D341Med (cell line): ENCODE measurements around the gene OR5K4.

Experiments
- DNase-seq: peaks from one replicate; pipeline ENCODE4 v3.0.0; 2012; ENCODE audit warnings: low spot score

OR5K4 gene

DNA sequence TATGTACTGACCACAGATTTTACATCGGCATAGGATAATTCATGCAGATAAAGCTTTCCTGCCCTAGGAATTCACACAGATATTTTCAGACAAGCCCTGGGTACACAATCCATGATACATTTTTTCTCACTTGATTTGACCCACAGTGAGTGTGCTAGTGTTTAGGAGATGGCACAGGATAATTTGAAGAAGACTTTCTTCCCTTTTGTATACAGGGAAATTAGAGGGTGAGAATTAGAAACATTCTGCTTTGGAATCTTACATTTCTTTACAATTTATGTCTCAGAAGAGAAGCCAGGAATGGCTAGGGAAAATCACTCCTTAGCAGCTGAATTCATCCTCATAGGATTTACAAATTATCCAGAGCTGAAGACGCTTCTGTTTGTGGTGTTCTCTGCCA, at the start of gene OR5K4:
Gene OR5K4 (plus strand): TSS at position 301 of the 400 bp plus-strand sequence. CDS start 0 bp downstream, at position 301.
- no peak for DNase-seq

GRCh38 chr3:98322101-98322500, 31.6 kb upstream of the OR5K4 start:
- no peak for DNase-seq

GRCh38 chr3:98322686-98323085, 31.0 kb upstream of the OR5K4 start:
- no peak for DNase-seq

GRCh38 chr3:98323425-98323824, 30.2 kb upstream of the OR5K4 start:
- DNase-seq = no peak

DNA sequence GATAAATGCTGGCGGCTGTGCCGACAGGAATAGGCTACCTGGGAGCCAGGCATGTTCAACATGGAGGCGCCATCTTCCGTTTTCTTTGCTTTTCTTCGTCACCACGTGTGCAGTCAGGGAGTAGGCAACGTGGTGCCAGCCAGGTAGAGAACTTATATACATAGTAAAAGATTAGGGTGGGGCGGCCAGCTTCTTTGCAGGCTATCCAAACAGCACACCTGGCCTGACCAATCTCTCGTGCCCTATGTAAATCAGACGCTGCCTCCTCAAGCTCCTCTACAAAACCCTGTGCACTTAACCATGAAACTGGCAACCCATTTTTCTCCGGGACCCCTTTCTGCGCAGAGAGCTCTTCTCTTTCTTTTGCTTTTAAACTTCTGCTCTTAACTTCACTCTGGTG, 28.6 kb upstream of the OR5K4 start:
- DNase-seq = no peak

GRCh38 chr3:98326105-98326893, 27.4 kb upstream of the OR5K4 start:
- DNase-seq = no peak

GRCh38 chr3:98326945-98327344, 26.7 kb upstream of the OR5K4 start:
- no peak for DNase-seq

DNA sequence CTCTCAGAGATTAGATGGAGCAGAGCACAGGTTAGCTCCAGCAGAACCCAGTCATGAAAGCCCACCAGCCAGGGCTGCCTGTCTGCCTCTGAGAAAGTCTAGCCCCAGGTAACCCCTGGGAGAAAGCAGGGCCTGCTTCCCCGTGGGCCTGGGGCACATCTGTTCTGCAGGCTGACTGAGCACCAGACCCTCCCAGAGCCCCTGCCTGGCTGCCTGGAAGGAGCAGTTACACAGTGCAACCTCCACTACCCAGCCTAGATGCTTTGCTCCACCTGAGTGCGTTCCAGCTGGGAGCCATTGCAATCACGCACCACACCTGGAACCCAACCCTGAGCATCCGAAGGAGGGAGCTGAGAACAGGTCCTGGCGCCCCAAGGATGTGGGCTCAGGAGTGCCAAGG, 24.7 kb upstream of the OR5K4 start:
- DNase-seq = no peak

DNA sequence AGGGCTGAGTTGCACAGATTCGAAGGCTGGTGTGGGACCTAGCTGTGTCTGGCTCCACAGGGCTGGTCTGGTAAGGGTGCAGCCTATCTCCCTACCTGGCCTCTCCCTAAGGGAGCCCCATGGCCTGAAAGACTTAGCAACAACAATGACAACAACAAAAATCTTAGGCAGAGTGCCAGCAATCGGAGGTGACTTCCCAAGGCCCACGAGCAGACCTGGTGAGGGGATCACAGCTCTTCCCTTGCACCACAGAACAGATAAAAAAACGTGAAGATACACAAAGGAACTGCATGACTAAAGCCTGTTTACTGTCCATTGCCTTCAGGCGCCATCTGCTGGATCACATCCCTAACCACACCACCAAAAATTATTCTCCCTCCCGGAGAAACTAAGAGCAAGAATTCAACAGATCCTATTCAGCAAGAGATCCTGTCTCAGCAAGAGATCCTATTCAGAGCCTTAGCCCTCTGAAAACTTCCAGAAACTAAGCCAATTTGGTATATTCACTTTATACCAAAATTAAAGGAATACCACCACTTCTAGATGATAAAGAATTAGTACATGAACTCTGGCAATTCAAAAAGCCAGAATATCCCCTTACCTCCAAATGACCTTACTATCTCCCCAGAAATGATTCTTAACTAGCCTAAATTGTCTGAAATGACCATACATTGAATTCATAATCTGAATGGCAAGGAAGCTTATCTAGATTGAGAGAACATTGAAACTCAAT, 24.1 kb upstream of the OR5K4 start:
- peak; percentile 62 for DNase-seq

DNA sequence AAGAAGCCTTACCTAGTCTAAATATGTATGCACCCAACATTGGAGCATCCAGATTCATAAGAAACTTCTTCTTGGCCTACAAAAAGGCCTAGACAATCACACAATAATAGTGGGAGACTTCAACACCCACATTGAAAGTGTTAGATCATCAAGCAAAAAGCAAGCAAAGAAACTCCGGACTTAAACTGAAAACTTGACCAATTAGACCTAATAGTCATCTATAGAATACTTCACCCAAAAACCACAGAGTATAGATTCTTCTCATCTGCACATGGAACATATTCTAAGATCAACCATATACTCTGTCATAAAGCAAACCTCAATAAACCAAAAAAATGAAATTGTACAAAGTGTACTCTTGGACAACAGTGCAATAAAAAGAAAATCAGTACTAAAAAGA, 22.3 kb upstream of the OR5K4 start:
- no peak for DNase-seq

GRCh38 chr3:98333989-98334606, 19.6 kb upstream of the OR5K4 start:
- no peak for DNase-seq

DNA sequence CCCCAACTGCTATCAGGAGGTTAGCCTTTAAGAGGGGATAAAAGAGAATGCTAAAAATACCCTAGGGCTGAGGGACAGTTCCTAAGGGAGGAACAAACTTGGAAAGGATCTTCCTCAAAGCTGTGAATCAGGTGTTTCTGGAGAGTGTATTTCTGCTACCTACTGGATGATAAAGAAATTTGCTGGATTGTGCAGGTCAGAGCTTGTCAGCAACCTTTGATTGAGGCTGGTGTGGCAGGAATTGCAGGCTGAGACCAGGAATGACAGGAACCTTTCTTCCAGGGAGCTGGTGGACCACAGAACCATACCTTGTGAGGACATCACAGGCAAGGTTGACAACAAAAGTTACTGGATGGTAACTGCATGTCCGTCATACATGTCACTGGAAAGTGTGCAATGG, 14.6 kb upstream of the OR5K4 start:
- no peak for DNase-seq

DNA sequence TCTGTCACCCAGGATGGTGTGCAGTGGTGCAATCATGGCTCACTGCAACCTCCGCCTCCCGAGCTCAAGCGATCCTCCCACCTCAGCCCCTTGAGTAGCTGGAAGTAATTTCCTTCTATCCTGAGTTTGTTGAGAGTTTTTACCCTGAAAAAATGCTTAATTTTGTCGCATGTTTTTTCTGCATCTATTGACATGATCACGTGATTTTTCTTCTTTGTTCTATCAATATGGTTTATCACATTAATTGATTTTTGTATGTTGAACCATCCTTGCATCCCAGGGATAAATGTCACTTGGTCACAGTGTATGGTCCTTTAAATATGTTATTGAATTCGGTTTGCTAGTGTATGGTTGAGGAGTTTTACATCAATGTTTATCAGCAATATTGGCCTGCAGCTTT, 11.9 kb upstream of the OR5K4 start:
- no peak for DNase-seq

GRCh38 chr3:98343647-98344507, 9.8 kb upstream of the OR5K4 start:
- peak; percentile 62 for DNase-seq

DNA sequence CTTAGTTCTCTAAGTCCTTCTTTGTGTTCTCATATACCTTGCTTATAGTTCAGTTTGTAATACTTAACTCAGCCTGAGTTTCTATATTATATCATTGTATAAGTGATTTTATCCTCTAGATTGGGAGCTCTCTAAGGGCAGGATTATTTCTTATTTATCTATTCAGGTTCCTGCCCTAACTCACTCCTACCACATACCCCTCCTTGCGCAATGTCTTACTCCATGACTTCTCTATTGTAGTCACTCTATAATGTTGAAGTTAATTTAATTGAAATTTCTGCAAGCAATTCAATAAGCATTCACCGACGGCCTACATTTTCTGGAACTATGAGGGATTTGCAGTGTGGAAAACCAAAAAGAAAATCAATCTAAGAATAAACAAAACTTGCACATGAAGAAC, 3.6 kb upstream of the OR5K4 start:
- DNase-seq = no peak

DNA sequence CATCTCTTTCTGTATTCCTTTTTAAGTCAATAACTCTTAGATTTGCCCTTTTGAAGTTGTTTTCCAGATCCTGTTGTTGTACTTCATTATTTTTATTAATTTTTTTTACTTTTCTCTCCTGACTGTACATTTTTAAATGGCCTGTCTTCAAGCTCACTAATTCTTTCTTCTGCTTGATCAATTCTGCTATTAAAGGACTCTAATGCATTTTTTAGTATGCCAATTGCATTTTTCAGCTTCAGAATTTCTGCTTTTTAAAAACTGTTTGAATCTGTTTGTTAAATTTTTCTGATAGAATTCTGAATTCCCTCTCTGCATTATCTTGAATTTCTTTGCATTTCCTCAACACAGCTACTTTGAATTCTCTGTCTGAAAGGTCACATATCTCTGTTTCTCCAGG, 5.6 kb downstream of the OR5K4 start:
- DNase-seq = no peak

DNA sequence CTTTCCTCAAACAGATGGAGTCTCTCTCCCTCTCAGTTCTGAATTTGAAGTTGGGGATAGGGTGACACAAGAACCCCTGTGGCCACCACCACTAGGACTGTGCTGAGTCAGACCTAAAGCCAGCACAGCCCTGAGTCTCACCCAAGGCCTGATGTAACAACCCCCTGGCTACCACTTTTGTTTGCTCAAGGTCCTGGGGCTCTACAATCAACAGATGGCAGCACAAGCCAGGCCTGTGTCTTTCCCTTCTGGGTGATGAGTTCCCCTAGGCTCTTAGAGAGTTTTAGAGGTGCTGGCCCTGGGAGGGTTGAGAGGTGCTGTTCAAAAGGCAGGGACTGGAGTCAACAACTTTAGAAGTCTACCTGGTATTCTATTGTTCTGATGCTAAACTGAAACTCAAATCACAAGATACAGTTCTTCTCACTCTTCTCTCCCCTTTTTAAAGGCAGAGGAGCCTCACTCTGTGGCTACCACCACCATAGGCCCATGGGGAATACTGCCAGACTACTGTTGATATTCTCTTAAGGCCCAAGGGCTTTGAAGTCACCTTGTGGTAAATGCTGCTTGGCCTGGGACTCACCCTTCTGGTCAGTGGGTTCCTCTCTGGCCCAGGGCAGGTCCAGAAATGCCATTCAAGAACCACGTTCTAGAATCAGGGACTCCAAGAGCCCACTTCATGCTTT, 6.5 kb downstream of the OR5K4 start:
- DNase-seq = no peak

- no peak for DNase-seq
These were observed 7.0 kb downstream of the OR5K4 start for GRCh38 chr3:98360681-98361080.

GRCh38 chr3:98361289-98361688, 7.6 kb downstream of the OR5K4 start:
- no peak for DNase-seq

DNA sequence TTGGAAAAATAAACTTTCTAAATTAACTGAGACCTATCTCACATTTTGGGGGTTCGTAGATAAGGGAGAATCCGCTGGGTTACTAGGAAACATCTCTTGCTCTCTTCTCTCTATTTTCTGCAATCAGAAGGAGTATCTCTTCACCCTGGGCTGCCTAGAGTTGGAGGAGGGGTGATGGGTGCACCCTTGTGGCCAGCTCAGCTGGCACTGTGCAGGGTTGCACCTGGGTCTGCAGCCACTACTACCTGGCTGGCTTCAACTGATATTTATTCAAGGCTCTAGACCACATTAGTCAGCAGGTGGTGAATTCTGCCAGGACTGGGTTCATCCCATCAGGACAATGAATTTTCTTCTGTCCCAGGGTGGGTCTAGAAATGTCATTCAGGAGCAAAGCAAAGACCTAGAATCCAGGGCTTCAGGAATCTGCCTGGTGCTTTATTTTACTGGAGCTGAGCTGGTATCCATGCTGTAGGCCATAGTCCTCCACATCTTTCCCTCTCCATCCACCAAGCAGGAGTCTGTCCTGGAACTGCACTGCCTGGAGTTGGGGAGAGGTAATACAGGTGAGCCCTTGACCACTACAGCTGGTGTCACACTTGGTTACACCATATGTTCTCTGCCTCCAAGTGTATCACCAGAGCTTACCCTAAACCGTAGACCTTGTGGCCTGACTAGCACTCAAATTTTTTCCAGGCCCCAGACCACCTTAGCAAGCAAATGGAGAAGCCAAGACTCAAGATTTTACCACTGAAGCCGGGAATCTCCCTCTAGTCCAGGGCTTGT, 14.0 kb downstream of the OR5K4 start:
- no peak for DNase-seq

GRCh38 chr3:98371186-98371585, 17.5 kb downstream of the OR5K4 start:
- DNase-seq = no peak
